OCI-LY3 (cell line): ENCODE data around the gene KISS1.

ENCODE experiments used
- CTCF ChIP-seq: fragments of 200-600, 300-600 bp; sonication (generic); IDR thresholded peaks from 2 replicates; pipeline ENCODE4 v1.5.1; 2014; ENCODE audit warnings: antibody characterized with exemption, low read length, low read depth
- EZH2phosphoT487 ChIP-seq: fragments of 200-600 bp; shearing (Covaris generic); IDR thresholded peaks from 2 replicates; pipeline ENCODE4 v1.6.1; 2018; ENCODE audit warnings: antibody characterized with exemption, mixed run types, low read depth

DNA sequence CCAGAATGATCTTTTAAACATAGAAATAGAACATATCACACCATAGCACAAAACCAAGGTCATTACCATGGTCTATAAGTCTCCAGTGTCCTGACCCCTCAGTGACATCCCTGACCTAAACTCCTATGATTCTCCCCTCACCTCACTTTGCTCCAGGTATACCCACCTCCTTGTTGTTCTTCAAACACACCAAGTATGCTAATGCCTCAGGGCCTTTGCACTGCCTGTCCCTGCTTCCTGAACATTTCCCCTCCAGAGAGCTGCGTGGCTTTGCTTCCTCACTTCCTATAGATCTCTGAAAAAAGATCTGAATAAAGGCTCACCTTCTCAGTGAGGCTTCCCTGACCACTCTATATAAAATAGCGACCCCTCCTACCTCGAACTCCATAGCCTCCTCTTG, 16.4 kb upstream of the KISS1 start:
- no peak for TF ChIP-seq CTCF
- no peak for TF ChIP-seq EZH2phosphoT487
